H1 (cell line): ENCODE results near the gene SVIP. TPM values are rescaled to one million over a fixed set of nuclear protein-coding genes. Genes with fewer than 3 reads are reported as not detected.

Source experiments
- CTCF ChIA-PET: fragments of 300-600 bp; sonication (Branson Sonifier 250); formaldehyde crosslinking; loops from one replicate; lab custom pipeline; 2021; ENCODE audit not compliant: partially characterized antibody; lab: Charles Lee
- POLR2A ChIA-PET: fragments of 300-600 bp; sonication (Branson Sonifier 250); formaldehyde crosslinking; loops from one replicate; lab custom pipeline; 2021; ENCODE audit warnings: inconsistent platforms; ENCODE audit not compliant: partially characterized antibody; lab: Charles Lee
- DNase-seq, 2 experiments: peaks; one replicate each; pipeline versions ENCODE4 v3.0.0 to v3.0.0-alpha.2; 2010 to 2022; ENCODE audit warnings: low spot score in 2 of 2, low read depth in 1 of 2, mixed read lengths in 1 of 2
- FAIRE-seq: peaks from 2 replicates; lab custom pipeline; 2011; peaks lifted over from hg19 to GRCh38; lab: Jason Lieb, UNC
- H2AFZ ChIP-seq: 2 replicates; pipeline ENCODE4 v1.8.1; 2012; ENCODE audit warnings: low read length, inconsistent platforms
- H2AK5ac ChIP-seq: 2 replicates; pipeline ENCODE4 v1.6.1; 2013; ENCODE audit warnings: low read depth, low read length
- H2BK120ac ChIP-seq: replicated peaks from 2 replicates; pipeline ENCODE3; 2013; ENCODE audit warnings: low read depth, low read length, inconsistent platforms
- H2BK12ac ChIP-seq: 2 replicates; pipeline ENCODE4 v1.6.1; 2013; ENCODE audit warnings: low read depth, low read length
- H2BK15ac ChIP-seq: 2 replicates; pipeline ENCODE4 v1.6.1; 2013; ENCODE audit warnings: low read length
- H2BK20ac ChIP-seq: 2 replicates; pipeline ENCODE4 v1.6.1; 2013; ENCODE audit warnings: low read length
- H2BK5ac ChIP-seq: 2 replicates; pipeline ENCODE4 v1.6.1; 2013; ENCODE audit warnings: low read depth, low read length
- H3K14ac ChIP-seq: 2 replicates; pipeline ENCODE4 v1.6.1; 2013; ENCODE audit warnings: inconsistent platforms; ENCODE audit not compliant: insufficient read length
- H3K18ac ChIP-seq: 2 replicates; pipeline ENCODE4 v1.6.1; 2013; ENCODE audit warnings: low read length; ENCODE audit errors: extremely low read depth
- H3K23ac ChIP-seq: 2 replicates; pipeline ENCODE4 v1.6.1; 2013; ENCODE audit warnings: inconsistent platforms; ENCODE audit not compliant: insufficient read length
- H3K23me2 ChIP-seq: 2 replicates; pipeline ENCODE4 v1.6.1; 2013; ENCODE audit warnings: low read depth, low read length
- H3K27ac ChIP-seq: 2 replicates; pipeline ENCODE4 v1.6.1; 2011; ENCODE audit warnings: low read depth, low read length, inconsistent platforms
- H3K27me3 ChIP-seq, 4 experiments: replicated peaks in 1 of 4; 1 replicate in 1 of 4; 2 replicates in 3 of 4; pipeline versions ENCODE4 v1.6.1 to v1.8.1; 2011 to 2013; ENCODE audit warnings: low read length in 3 of 4, mild to moderate bottlenecking in 3 of 4, inconsistent platforms in 2 of 4, mixed read lengths in 2 of 4, moderate library complexity in 1 of 4; ENCODE audit not compliant: control insufficient read depth in 3 of 4, insufficient read depth in 3 of 4; ENCODE audit errors: extremely low read depth in 1 of 4
- H3K36me3 ChIP-seq, 4 experiments: 2 replicates each; pipeline versions ENCODE4 v1.6.1 to v1.8.1; 2011 to 2013; ENCODE audit warnings: mild to moderate bottlenecking in 4 of 4, low read length in 3 of 4, moderate library complexity in 2 of 4, control low read depth in 1 of 4, inconsistent platforms in 1 of 4; ENCODE audit not compliant: insufficient read depth in 4 of 4, control insufficient read depth in 2 of 4
- H3K4ac ChIP-seq: replicated peaks from 2 replicates; pipeline ENCODE3; 2013; ENCODE audit warnings: low read length, low read depth, mixed read lengths, inconsistent platforms; ENCODE audit not compliant: insufficient read length
- H3K4me1 ChIP-seq, 4 experiments: replicated peaks in 1 of 4; 1 replicate in 1 of 4; 2 replicates in 3 of 4; pipeline versions ENCODE4 v1.6.1 to v1.8.1; 2011 to 2013; ENCODE audit warnings: low read length in 3 of 4, inconsistent platforms in 2 of 4, mixed read lengths in 1 of 4; ENCODE audit not compliant: insufficient read depth in 4 of 4, control insufficient read depth in 3 of 4
- H3K4me2 ChIP-seq, 2 experiments: 2 replicates each; pipeline versions ENCODE4 v1.6.1 to v1.8.1; 2011 to 2013; ENCODE audit warnings: low read depth in 2 of 2, low read length in 2 of 2, control low read depth in 1 of 2, inconsistent platforms in 1 of 2, mild to moderate bottlenecking in 1 of 2; ENCODE audit not compliant: insufficient read depth in 1 of 2
- H3K4me3 ChIP-seq, 4 experiments: fragments of 200-600, 300-600 bp in 1 of 4; sonication (generic), shearing (Covaris generic), sonication (Bioruptor Twin) in 1 of 4; 2 replicates each; pipeline versions ENCODE4 v1.5.1 to v1.8.1; 2011 to 2016; ENCODE audit warnings: low read length in 4 of 4, low read depth in 3 of 4, control low read depth in 2 of 4, inconsistent platforms in 2 of 4, mild to moderate bottlenecking in 2 of 4, mixed read lengths in 1 of 4, moderate library complexity in 1 of 4; ENCODE audit not compliant: insufficient read depth in 2 of 4; ENCODE audit errors: extremely low read depth in 1 of 4
- H3K56ac ChIP-seq: replicated peaks from 2 replicates; pipeline ENCODE3; 2013; ENCODE audit warnings: low read depth, mild to moderate bottlenecking, mixed read lengths, low read length, inconsistent platforms; ENCODE audit not compliant: insufficient read length
- H3K79me1 ChIP-seq: 2 replicates; pipeline ENCODE4 v1.6.1; 2013; ENCODE audit warnings: low read depth, low read length, control low read depth
- H3K79me2 ChIP-seq, 2 experiments: 2 replicates each; pipeline versions ENCODE4 v1.6.1 to v1.8.1; 2012 to 2013; ENCODE audit warnings: low read length in 2 of 2, mild to moderate bottlenecking in 2 of 2, inconsistent platforms in 1 of 2; ENCODE audit not compliant: insufficient read depth in 2 of 2, control insufficient read depth in 1 of 2
- H3K9ac ChIP-seq, 4 experiments: replicated peaks in 1 of 4; 1 replicate in 1 of 4; 2 replicates in 3 of 4; pipeline versions ENCODE4 v1.6.1 to v1.8.1; 2011 to 2013; ENCODE audit warnings: low read depth in 3 of 4, low read length in 3 of 4, control low read depth in 2 of 4, mild to moderate bottlenecking in 2 of 4, moderate library complexity in 2 of 4, inconsistent platforms in 1 of 4; ENCODE audit errors: extremely low read depth in 1 of 4
- H3K9me3 ChIP-seq, 2 experiments: 2 replicates each; pipeline versions ENCODE4 v1.6.1 to v1.8.1; 2012 to 2013; ENCODE audit warnings: mild to moderate bottlenecking in 2 of 2, moderate library complexity in 2 of 2, control low read depth in 1 of 2, inconsistent platforms in 1 of 2, low read depth in 1 of 2, low read length in 1 of 2, mixed read lengths in 1 of 2; ENCODE audit not compliant: insufficient read depth in 2 of 2
- H4K20me1 ChIP-seq, 2 experiments: replicated peaks in 1 of 2; 2 replicates each; pipeline versions ENCODE3 to v1.8.1; 2011 to 2013; ENCODE audit warnings: inconsistent platforms in 2 of 2, low read length in 2 of 2, mild to moderate bottlenecking in 1 of 2; ENCODE audit not compliant: insufficient read depth in 2 of 2, control insufficient read depth in 1 of 2
- H4K5ac ChIP-seq: 2 replicates; pipeline ENCODE4 v1.6.1; 2013; ENCODE audit warnings: low read length, low read depth, mixed read lengths, inconsistent platforms; ENCODE audit not compliant: insufficient read length
- H4K8ac ChIP-seq: 2 replicates; pipeline ENCODE4 v1.8.0; 2013; ENCODE audit warnings: mild to moderate bottlenecking, moderate library complexity, low read length, inconsistent platforms; ENCODE audit not compliant: insufficient read depth; ENCODE audit errors: extremely low read depth
- H4K91ac ChIP-seq: replicated peaks from 2 replicates; pipeline ENCODE3; 2013; ENCODE audit warnings: low read length, mixed read lengths, inconsistent platforms; ENCODE audit not compliant: insufficient read length
- ASH2L ChIP-seq: fragments of 200-600, 300-600 bp; sonication (generic); IDR thresholded peaks from one replicate; pipeline ENCODE4 v1.7.1; 2017; ENCODE audit warnings: low read length
- BACH1 ChIP-seq: IDR thresholded peaks from 2 replicates; pipeline ENCODE4 v1.6.1; 2012; ENCODE audit warnings: low read length, improper control_type of control experiment
- BRCA1 ChIP-seq: IDR thresholded peaks from 2 replicates; pipeline ENCODE4 v1.6.1; 2012; ENCODE audit warnings: low read depth, low read length, improper control_type of control experiment
- CTCF ChIP-seq, 3 experiments: IDR thresholded peaks; 1 replicate in 2 of 3; 2 replicates in 1 of 3; pipeline versions ENCODE4 v1.5.1 to v1.6.1; 2011; ENCODE audit warnings: low read length in 3 of 3, mild to moderate bottlenecking in 3 of 3, inconsistent platforms in 2 of 3, low read depth in 1 of 3, moderate library complexity in 1 of 3; ENCODE audit not compliant: insufficient read depth in 1 of 3; ENCODE audit errors: control extremely low read depth in 1 of 3
- E2F6 ChIP-seq: IDR thresholded peaks from 2 replicates; pipeline ENCODE4 v1.6.1; 2012; ENCODE audit warnings: inconsistent platforms
- FOSL1 ChIP-seq: IDR thresholded peaks from 2 replicates; pipeline ENCODE4 v1.6.1; 2011; ENCODE audit warnings: mild to moderate bottlenecking, low read depth, low read length, moderate library complexity; ENCODE audit not compliant: insufficient read depth
- GABPA ChIP-seq: IDR thresholded peaks from 2 replicates; pipeline ENCODE4 v1.6.1; 2011; ENCODE audit warnings: mild to moderate bottlenecking, low read length, moderate library complexity, borderline replicate concordance; ENCODE audit not compliant: insufficient read depth
- NRF1 ChIP-seq: IDR thresholded peaks from 2 replicates; pipeline ENCODE4 v1.6.1; 2011; ENCODE audit warnings: mild to moderate bottlenecking, low read depth, low read length, improper control_type of control experiment
- POU5F1 ChIP-seq: IDR thresholded peaks from 2 replicates; pipeline ENCODE4 v1.6.1; 2011; ENCODE audit warnings: low read depth, mild to moderate bottlenecking, low read length, moderate library complexity
- SP2 ChIP-seq: IDR thresholded peaks from 2 replicates; pipeline ENCODE4 v1.6.1; 2012; ENCODE audit warnings: mild to moderate bottlenecking, low read length, inconsistent platforms
- TBP ChIP-seq: IDR thresholded peaks from 2 replicates; pipeline ENCODE4 v1.6.1; 2011; ENCODE audit warnings: low read depth, low read length, improper control_type of control experiment
- WGBS, 2 experiments: shearing (Covaris generic) in 1 of 2; methylation state at CpG; one replicate each; pipeline versions ENCODE4 v1.1.6 to v1.1.7; 2013 to 2015; ENCODE audit warnings: low lambda C conversion rate in 2 of 2, mixed read lengths in 2 of 2, inconsistent platforms in 1 of 2, low coverage in 1 of 2, missing lambda C conversion rate in 1 of 2; ENCODE audit not compliant: insufficient replicate concordance in 2 of 2, insufficient coverage in 1 of 2, insufficient read length in 1 of 2; ENCODE audit errors: extremely low coverage in 1 of 2, missing lambda C conversion rate in 1 of 2; 5-methylcytosine and 5-hydroxymethylcytosine counted together
- polyA plus RNA-seq, 7 experiments: library from polyadenylated mRNA; depleted of rRNA in 3 of 7; stranded (reverse) in 5 of 7; unstranded in 2 of 7; fragments of >200 nt in 5 of 7; fragments of 200-250 nt in 2 of 7; gene quantifications; 1 replicate in 5 of 7; 2 replicates in 1 of 7; 4 replicates in 1 of 7; pipeline versions ENCODE4 v1.2.1 to v1.2.3, GENCODE V29; 2011 to 2013; ENCODE audit warnings: missing spikeins in 2 of 7, mixed read lengths in 2 of 7
- total RNA-seq: library from RNA; stranded (reverse); fragmentation: NEBNext Ultra II Directional; extraction: Animal tissue kit (Norgen Biotek cat#: 25700); gene quantifications from 2 replicates; pipeline ENCODE4 v1.2.1, GENCODE V29; 2021

SVIP gene
- total and polyA plus RNA-seq, 2 of the 8 experiments (the other 6 are each of a cell fraction or from before 2014, with no cell fraction given), result 1.2 to 11.4 TPM

- H3K9ac ChIP-seq, result no peak overlapping the region
- H2AFZ ChIP-seq, result no peak overlapping the region
- peak overlapping the region in 1 of 2 experiments; percentile 36; a peak in 2 of 4 replicates for H3K4me2 ChIP-seq
- peak overlapping the region; percentile 22 for H2BK120ac ChIP-seq
- H3K36me3 ChIP-seq, result no peaks in the 10 kb centered on the region
- no peak overlapping the region for H3K18ac ChIP-seq
- H3K27me3 ChIP-seq, result 0 out of 7 replicates have a peak, but pooled peaks cover 0 to 2% (median 0%) of the 10 kb centered on the region in 4 experiments
- H3K56ac ChIP-seq, result no peak overlapping the region
- H3K4ac ChIP-seq, result no peak overlapping the region
- H4K8ac ChIP-seq, result no peak overlapping the region
- no peak overlapping the region for H3K23ac ChIP-seq
- no peak overlapping the region for H3K27ac ChIP-seq
- no peak overlapping the region for H4K91ac ChIP-seq
- no peaks in the 10 kb centered on the region for H3K79me1 ChIP-seq
- no peak overlapping the region for H2BK15ac ChIP-seq
- H3K79me2 ChIP-seq, result no peaks in the 10 kb centered on the region
- H3K4me3 ChIP-seq, result peak overlapping the region in 1 of 4 experiments; percentile 46; a peak in 2 of 8 replicates
- peaks cover 0 to 4% (median 0%) of the 10 kb centered on the region in 4 experiments; a peak in 1 of 7 replicates for H3K4me1 ChIP-seq
- H3K23me2 ChIP-seq, result no peaks in the 10 kb centered on the region; the same call in 1 of the 2 replicates
- H4K20me1 ChIP-seq, result no peaks in the 10 kb centered on the region
- DNase-seq, result no peak
- POLR2A ChIA-PET, result interaction anchor here (1.5 kb wide), 1 partner anchor 301 kb away, joined by 3 read pairs; no protein-coding TSS in a partner anchor
- no peak overlapping the region for H4K5ac ChIP-seq
- H2AK5ac ChIP-seq, result no peak overlapping the region
- TF ChIP-seq BACH1 (peak; percentile 78; the same call in 1 of the 2 replicates), POU5F1 (no peak), TBP (0 out of 2 replicates have a peak, but pooled peaks have one; percentile 8), NRF1 (no peak), BRCA1 (no peak), FOSL1 (no peak), E2F6 (no peak), CTCF (IDR thresholded peaks at IDR 0.05; ENCODE audit: control extremely low read depth in 1 of 3, insufficient read depth in 1 of 3, low read depth in 1 of 3, low read length in 3 of 3) (no peak), GABPA (no peak), SP2 (no peak), ASH2L (no peak)
- TF ChIP-seq, all 59 proteins: peak for 2
- CTCF ChIA-PET, result interaction anchor here (0.9 to 1.2 kb wide), 3 partner anchors 14 to 472 kb away, joined by 3 read pairs; no protein-coding TSS in a partner anchor
- no peak overlapping the region for H3K14ac ChIP-seq
- FAIRE-seq, result no peak
- H3K9me3 ChIP-seq, result no peaks in the 10 kb centered on the region
- H2BK12ac ChIP-seq, result no peak overlapping the region
- H2BK5ac ChIP-seq, result no peak overlapping the region
- no peak overlapping the region for H2BK20ac ChIP-seq
- 24% methylated on average over 4 of the region's 4 CpGs; no CpG with 5 or more reads in 1 of the 2 experiments for WGBS, 2 experiments
Measured at GRCh38 chr11:22830082-22830414, 447 bp upstream of the SVIP start.
